ENCODE measurements around the gene PPP1R14C. TPM values are rescaled to one million over a fixed set of nuclear protein-coding genes. Genes with fewer than 3 reads are reported as not detected.
"Not testable (repeated sequence)": the region's sequence is repeated elsewhere in the genome, so short reads cannot be mapped to it uniquely, and the experiment has no call there.

PPP1R14C gene
- total RNA-seq, 8 experiments from 2014 or later, result 6.5 to 66.6 (median 13.8) TPM

GRCh38 chr6:150119173-150119572, 23.7 kb upstream of the PPP1R14C start:
- peak in 7 of 8 experiments; percentile 26 to 66 (median 32) for ATAC-seq (replicated peaks in 6 of 8)
- in situ Hi-C loops (cut with MboI; ENCODE audit: low pct_unique_long_range_greater_than_20kb in 2 of 9, low sequenced_read_pairs in 9 of 9, unreplicated experiment in 9 of 9), result no loop called here

GRCh38 chr6:150123645-150124044, 19.2 kb upstream of the PPP1R14C start:
- H3K27ac ChIP-seq, result no peak overlapping the region
- in situ Hi-C loops (cut with MboI; ENCODE audit: low pct_unique_long_range_greater_than_20kb in 2 of 9, low sequenced_read_pairs in 9 of 9, unreplicated experiment in 9 of 9), result no loop called here
- ATAC-seq (replicated peaks in 6 of 8), result no peak
- WGBS, 10 experiments, result 60 to 100% (median 80%) methylated on average over 1 to 4 of the region's 7 CpGs; no CpG with 5 or more reads in 3 of the 10 experiments
- peaks cover under 1 to 6% of the 10 kb centered on the region in 2 donors for H3K4me1 ChIP-seq (replicated peaks in 1 of 2)
- no peak overlapping the region for H3K4me3 ChIP-seq

More at GRCh38 chr6:150119173-150119572, 23.7 kb upstream of the PPP1R14C start:
- Histone ChIP-seq H3K27ac (peak overlapping the region in 1 of 2 donors; percentile 60), H3K4me1 (replicated peaks in 1 of 2) (peaks cover 2 to 11% of the 10 kb centered on the region in 2 donors), H3K4me3 (no peak overlapping the region)
- WGBS, 10 experiments, result 13 to 76% (median 55%) methylated on average over 1 to 6 of the region's 7 CpGs

- WGBS, 10 experiments, result 75 to 91% (median 79%) methylated on average over 1 to 3 of the region's 3 CpGs; no CpG with 5 or more reads in 4 of the 10 experiments
- in situ Hi-C loops (cut with MboI; ENCODE audit: low pct_unique_long_range_greater_than_20kb in 2 of 9, low sequenced_read_pairs in 9 of 9, unreplicated experiment in 9 of 9), result no loop called here
- Histone ChIP-seq H3K4me3 (no peak overlapping the region), H3K4me1 (replicated peaks in 1 of 2) (peaks cover 0 to 2% of the 10 kb centered on the region in 2 donors), H3K27ac (no peak overlapping the region)
- ATAC-seq (replicated peaks in 6 of 8), result no peak
These were observed 18.6 kb upstream of the PPP1R14C start for GRCh38 chr6:150124235-150124634.

- H3K27ac ChIP-seq, result no peak overlapping the region
- no peak for ATAC-seq (replicated peaks in 6 of 8)
- no peak overlapping the region for H3K4me3 ChIP-seq
- 50 to 100% (median 71%) methylated on average over 1 to 11 of the region's 13 CpGs for WGBS, 10 experiments
- H3K4me1 ChIP-seq (replicated peaks in 1 of 2), result no peaks in the 10 kb centered on the region
- in situ Hi-C loops (cut with MboI; ENCODE audit: low pct_unique_long_range_greater_than_20kb in 2 of 9, low sequenced_read_pairs in 9 of 9, unreplicated experiment in 9 of 9), result no loop called here
These were observed 16.1 kb upstream of the PPP1R14C start for GRCh38 chr6:150126641-150127291.

- no peak for ATAC-seq (replicated peaks in 6 of 8)
- in situ Hi-C loops (cut with MboI; ENCODE audit: low pct_unique_long_range_greater_than_20kb in 2 of 9, low sequenced_read_pairs in 9 of 9, unreplicated experiment in 9 of 9), result no loop called here
- no peaks in the 10 kb centered on the region for H3K4me1 ChIP-seq (replicated peaks in 1 of 2)
- 0 to 100% (median 72%) methylated on average over 1 to 7 of the region's 8 CpGs; no CpG with 5 or more reads in 2 of the 10 experiments for WGBS, 10 experiments
- no peak overlapping the region for H3K27ac ChIP-seq
- no peak overlapping the region for H3K4me3 ChIP-seq
These were observed 14.4 kb upstream of the PPP1R14C start for GRCh38 chr6:150128425-150128824.

- no peaks in the 10 kb centered on the region for H3K4me1 ChIP-seq (replicated peaks in 1 of 2)
- in situ Hi-C loops (cut with MboI; ENCODE audit: low pct_unique_long_range_greater_than_20kb in 2 of 9, low sequenced_read_pairs in 9 of 9, unreplicated experiment in 9 of 9), result no loop called here
- ATAC-seq (replicated peaks in 6 of 8), result no peak
- no peak overlapping the region for H3K27ac ChIP-seq
- 27 to 93% (median 67%) methylated on average over 1 to 8 of the region's 9 CpGs for WGBS, 10 experiments
- H3K4me3 ChIP-seq, result no peak overlapping the region
These were observed 13.0 kb upstream of the PPP1R14C start for GRCh38 chr6:150129616-150130505.

GRCh38 chr6:150133686-150134085, 9.2 kb upstream of the PPP1R14C start:
- H3K4me1 ChIP-seq (replicated peaks in 1 of 2), result no peaks in the 10 kb centered on the region
- WGBS, 10 experiments, result 80 to 92% (median 83%) methylated on average over 1 to 2 of the region's 2 CpGs; no CpG with 5 or more reads in 7 of the 10 experiments

GRCh38 chr6:150134280-150134920, 8.4 kb upstream of the PPP1R14C start:
- 20 to 100% (median 90%) methylated on average over 1 to 6 of the region's 7 CpGs; no CpG with 5 or more reads in 1 of the 10 experiments for WGBS, 10 experiments
- no peak overlapping the region for H3K27ac ChIP-seq
- peak in 3 of 8 experiments; percentile 72 to 97 (median 90) for ATAC-seq (replicated peaks in 6 of 8)
- no peaks in the 10 kb centered on the region for H3K4me1 ChIP-seq (replicated peaks in 1 of 2)
- in situ Hi-C loops (cut with MboI; ENCODE audit: low pct_unique_long_range_greater_than_20kb in 2 of 9, low sequenced_read_pairs in 9 of 9, unreplicated experiment in 9 of 9), result no loop called here
- no peak overlapping the region for H3K4me3 ChIP-seq

More at GRCh38 chr6:150133686-150134085, 9.2 kb upstream of the PPP1R14C start:
- no peak for ATAC-seq (replicated peaks in 6 of 8)
- Histone ChIP-seq H3K4me3 (no peak overlapping the region), H3K27ac (no peak overlapping the region)
- in situ Hi-C loops (cut with MboI; ENCODE audit: low pct_unique_long_range_greater_than_20kb in 2 of 9, low sequenced_read_pairs in 9 of 9, unreplicated experiment in 9 of 9), result no loop called here

GRCh38 chr6:150137711-150138110, 5.1 kb upstream of the PPP1R14C start:
- H3K4me3 ChIP-seq; H3K4me1 ChIP-seq (replicated peaks in 1 of 2); ATAC-seq (replicated peaks in 6 of 8); H3K27ac ChIP-seq; in situ Hi-C loops (cut with MboI; ENCODE audit: low pct_unique_long_range_greater_than_20kb in 2 of 9, low sequenced_read_pairs in 9 of 9, unreplicated experiment in 9 of 9): not testable (repeated sequence)
- WGBS, 10 experiments, result 0 to 93% (median 55%) methylated on average over 1 to 3 of the region's 3 CpGs; no CpG with 5 or more reads in 2 of the 10 experiments

- no peak for ATAC-seq (replicated peaks in 6 of 8)
- peaks cover 0 to 5% of the 10 kb centered on the region in 2 donors for H3K4me1 ChIP-seq (replicated peaks in 1 of 2)
- H3K4me3 ChIP-seq, result no peak overlapping the region
- WGBS, 10 experiments, result 59 to 95% (median 81%) methylated on average over 1 to 7 of the region's 7 CpGs; no CpG with 5 or more reads in 2 of the 10 experiments
- in situ Hi-C loops (cut with MboI; ENCODE audit: low pct_unique_long_range_greater_than_20kb in 2 of 9, low sequenced_read_pairs in 9 of 9, unreplicated experiment in 9 of 9), result no loop called here
- H3K27ac ChIP-seq, result no peak overlapping the region
These were observed 4.2 kb upstream of the PPP1R14C start for GRCh38 chr6:150138638-150139037.

GRCh38 chr6:150139533-150139932, 3.3 kb upstream of the PPP1R14C start:
- peaks cover 4 to 5% of the 10 kb centered on the region in 2 donors for H3K4me1 ChIP-seq (replicated peaks in 1 of 2)
- 0 to 100% (median 70%) methylated on average over 1 to 3 of the region's 3 CpGs for WGBS, 10 experiments
- no peak for ATAC-seq (replicated peaks in 6 of 8)
- H3K27ac ChIP-seq, result no peak overlapping the region
- in situ Hi-C loops (cut with MboI; ENCODE audit: low pct_unique_long_range_greater_than_20kb in 2 of 9, low sequenced_read_pairs in 9 of 9, unreplicated experiment in 9 of 9), result no loop called here
- H3K4me3 ChIP-seq, result no peak overlapping the region

- in situ Hi-C loops (cut with MboI; ENCODE audit: low pct_unique_long_range_greater_than_20kb in 2 of 9, low sequenced_read_pairs in 9 of 9, unreplicated experiment in 9 of 9), result no loop called here
- no peak overlapping the region for H3K27ac ChIP-seq
- no peak for ATAC-seq (replicated peaks in 6 of 8)
- peaks cover 5 to 9% of the 10 kb centered on the region in 2 donors for H3K4me1 ChIP-seq (replicated peaks in 1 of 2)
- 52 to 100% (median 78%) methylated on average over 1 to 6 of the region's 6 CpGs for WGBS, 10 experiments
- no peak overlapping the region for H3K4me3 ChIP-seq
These were observed 2.4 kb upstream of the PPP1R14C start for GRCh38 chr6:150140236-150140969.

Measured in motor neuron (in vitro differentiated cells).